Forelimb muscle (tissue), 1 donor: Measurements from ENCODE around the gene KRR1. TPM values are rescaled to one million over a fixed set of nuclear protein-coding genes. Genes with fewer than 3 reads are reported as not detected.

ENCODE experiments used
- polyA plus RNA-seq: library from polyadenylated mRNA; unstranded; fragments of 120-200 nt; gene quantifications from one replicate; pipeline ENCODE4 v1.2.1, GENCODE V29; 2013; ENCODE audit not compliant: insufficient read length

KRR1 gene
- polyA plus RNA-seq, 1 donor = 54.4 TPM

Other genes starting within 250 kb of the KRR1 start
- 2.1 TPM for gene CAPS2, start 181.3 kb downstream of the KRR1 start, polyA plus RNA-seq
- 0.20 TPM for gene GLIPR1L1, start 176.9 kb downstream of the KRR1 start, polyA plus RNA-seq
- gene GLIPR1L2, start 120.5 kb downstream of the KRR1 start, polyA plus RNA-seq = 1.8 TPM
- 10.3 TPM for gene GLIPR1, start 30.9 kb downstream of the KRR1 start, polyA plus RNA-seq